Tibial nerve (tissue), 3 donors: ENCODE measurements around the gene ZC3H12A.
"Not testable (repeated sequence)": the region's sequence is repeated elsewhere in the genome, so short reads cannot be mapped to it uniquely, and the experiment has no call there.

Experiments used
- EP300 ChIP-seq, 2 donors: sonication (generic); formaldehyde crosslinking; IDR thresholded peaks; one replicate each; pipeline ENCODE4 v1.6.1; 2017; ENCODE audit warnings: antibody characterized with exemption in 2 of 2, mild to moderate bottlenecking in 1 of 2
- POLR2A ChIP-seq, 2 donors: fragments of 450-650 bp; IDR thresholded peaks; one replicate each; pipeline ENCODE4 v1.6.1; 2017; ENCODE audit warnings: antibody characterized with exemption in 2 of 2, mild to moderate bottlenecking in 2 of 2, moderate library complexity in 2 of 2

GRCh38 chr1:37532418-37533156, 58.2 kb downstream of the ZC3H12A start:
- not testable (repeated sequence) for TF ChIP-seq EP300, POLR2A (IDR thresholded peaks at IDR 0.05)
